CD14-positive monocyte (primary cell): ENCODE measurements around the gene LOXL3. TPM values are rescaled to one million over a fixed set of nuclear protein-coding genes. Genes with fewer than 3 reads are reported as not detected.
A peak's percentile ranks its signal among the peaks of the same experiment; 100 is the strongest.

ENCODE experiments used
- DNase-seq, 3 donors: peaks; one replicate each; pipeline ENCODE4 v3.0.0-alpha.2; 2011 to 2022
- H2AFZ ChIP-seq: 2 replicates; pipeline ENCODE4 v1.6.0; 2012; ENCODE audit warnings: mild to moderate bottlenecking, low read depth, low read length, inconsistent platforms; ENCODE audit not compliant: insufficient read depth, poor library complexity, severe bottlenecking
- H3K27ac ChIP-seq, 2 donors: 1 replicate in 1 of 2; 2 replicates in 1 of 2; pipeline ENCODE4 v1.5.1; 2012 to 2013; ENCODE audit warnings: low read length in 2 of 2, control low read depth in 1 of 2, inconsistent platforms in 1 of 2, low read depth in 1 of 2, mild to moderate bottlenecking in 1 of 2
- H3K27me3 ChIP-seq, 2 donors: one replicate each; pipeline versions ENCODE4 v1.6.0 to v1.6.1; 2011 to 2013; ENCODE audit warnings: low read length in 2 of 2; ENCODE audit not compliant: control insufficient read depth in 2 of 2, insufficient read depth in 2 of 2
- H3K36me3 ChIP-seq, 2 donors: replicated peaks in 1 of 2; 1 replicate in 1 of 2; 2 replicates in 1 of 2; pipeline versions ENCODE4 v1.5.1 to v1.6.1; 2012 to 2013; ENCODE audit warnings: low read length in 2 of 2, control low read depth in 1 of 2, inconsistent platforms in 1 of 2, mild to moderate bottlenecking in 1 of 2; ENCODE audit not compliant: insufficient read depth in 2 of 2, control insufficient read depth in 1 of 2
- H3K4me1 ChIP-seq, 2 donors: 1 replicate in 1 of 2; 2 replicates in 1 of 2; pipeline versions ENCODE4 v1.5.1 to v1.6.1; 2012 to 2013; ENCODE audit warnings: low read length in 2 of 2, control low read depth in 1 of 2, inconsistent platforms in 1 of 2, mild to moderate bottlenecking in 1 of 2, moderate library complexity in 1 of 2; ENCODE audit not compliant: insufficient read depth in 2 of 2, control insufficient read depth in 1 of 2
- H3K4me2 ChIP-seq: replicated peaks from 2 replicates; pipeline ENCODE3; 2012; ENCODE audit warnings: low read length, moderate library complexity, mild to moderate bottlenecking; ENCODE audit not compliant: poor library complexity, severe bottlenecking; ENCODE audit errors: extremely low read depth
- H3K4me3 ChIP-seq, 3 experiments: fragments of 200-600 bp in 1 of 3; sonication (generic) in 1 of 3; replicated peaks in 1 of 3; 1 replicate in 2 of 3; 2 replicates in 1 of 3; pipeline ENCODE4 v1.5.1; 2011 to 2013; ENCODE audit warnings: low read length in 3 of 3, mild to moderate bottlenecking in 3 of 3, control low read depth in 2 of 3, low read depth in 2 of 3, inconsistent platforms in 1 of 3, moderate library complexity in 1 of 3
- H3K79me2 ChIP-seq: 2 replicates; pipeline ENCODE4 v1.6.0; 2012; ENCODE audit warnings: mild to moderate bottlenecking, control low read depth, inconsistent platforms, low read length, moderate library complexity; ENCODE audit not compliant: insufficient read depth
- H3K9ac ChIP-seq: 2 replicates; pipeline ENCODE4 v1.6.0; 2017; ENCODE audit warnings: low read length, mild to moderate bottlenecking; ENCODE audit not compliant: insufficient read depth, poor library complexity, severe bottlenecking
- H3K9me3 ChIP-seq, 2 donors: replicated peaks in 1 of 2; 1 replicate in 1 of 2; 2 replicates in 1 of 2; pipeline versions ENCODE4 v1.5.1 to v1.6.1; 2012 to 2013; ENCODE audit warnings: low read length in 2 of 2, control low read depth in 1 of 2; ENCODE audit not compliant: control insufficient read depth in 1 of 2, insufficient read depth in 1 of 2
- H4K20me1 ChIP-seq: 2 replicates; pipeline ENCODE4 v1.6.0; 2012; ENCODE audit warnings: mild to moderate bottlenecking, low read length, control low read depth, moderate library complexity; ENCODE audit not compliant: insufficient read depth
- H3K27ac Mint-ChIP-seq, 7 donors: one replicate each; pipeline ENCODE4 v1.8.0; 2020; ENCODE audit warnings: mild to moderate bottlenecking in 7 of 7, mixed read lengths in 7 of 7, moderate library complexity in 6 of 7, inconsistent platforms in 2 of 7
- H3K27me3 Mint-ChIP-seq, 3 donors: one replicate each; pipeline ENCODE4 v1.8.0; 2021 to 2022; ENCODE audit warnings: low read depth in 3 of 3, mild to moderate bottlenecking in 3 of 3, mixed read lengths in 3 of 3, moderate library complexity in 3 of 3, inconsistent platforms in 1 of 3
- H3K36me3 Mint-ChIP-seq, 2 donors: one replicate each; pipeline ENCODE4 v1.8.0; 2020; ENCODE audit warnings: mixed read lengths in 2 of 2, inconsistent platforms in 1 of 2, mild to moderate bottlenecking in 1 of 2
- H3K4me1 Mint-ChIP-seq: one replicate; pipeline ENCODE4 v1.8.0; 2020; ENCODE audit warnings: mild to moderate bottlenecking, mixed read lengths
- H3K4me3 Mint-ChIP-seq, 2 donors: one replicate each; pipeline ENCODE4 v1.8.0; 2020; ENCODE audit warnings: mild to moderate bottlenecking in 2 of 2, mixed read lengths in 2 of 2, moderate library complexity in 1 of 2
- H3K9me3 Mint-ChIP-seq, 7 donors: one replicate each; pipeline ENCODE4 v1.8.0; 2020 to 2022; ENCODE audit warnings: mixed read lengths in 7 of 7, mild to moderate bottlenecking in 6 of 7, moderate library complexity in 6 of 7, inconsistent platforms in 2 of 7
- CTCF ChIP-seq: fragments of 200-600 bp; IDR thresholded peaks from one replicate; pipeline ENCODE4 v1.8.0; 2022; ENCODE audit warnings: antibody characterized with exemption, mild to moderate bottlenecking
- WGBS: methylation state at CpG from one replicate; pipeline ENCODE4 v1.1.5; 2013; ENCODE audit warnings: missing lambda C conversion rate; ENCODE audit not compliant: insufficient coverage; 5-methylcytosine and 5-hydroxymethylcytosine counted together
- intact Hi-C, 2 donors: fragments of 100-400 bp; cut with micrococcal nuclease; formaldehyde crosslinking; loops; one replicate each; pipeline versions ENCODE4 v1.15.0 to v1.15.1; 2023
- polyA plus RNA-seq, 3 donors: library from polyadenylated mRNA; depleted of rRNA in 1 of 3; unstranded in 2 of 3; stranded (reverse) in 1 of 3; fragments of 300-500 nt in 2 of 3; fragments of >200 nt in 1 of 3; fragmentation: Illumina TruSeq in 2 of 3; gene quantifications; 1 replicate in 2 of 3; 2 replicates in 1 of 3; pipeline ENCODE4 v1.2.3, GENCODE V29; 2012 to 2021

Gene LOXL3
- polyA plus RNA-seq, 3 donors: 18.2 to 35.0 (median 18.5) TPM

- no peak for DNase-seq
- H3K4me1 Mint-ChIP-seq: peaks cover 34% of the 10 kb centered on the region
- H3K36me3 ChIP-seq: peaks cover 21 to 34% of the 10 kb centered on the region in 2 donors
- no peak overlapping the region for H3K4me3 ChIP-seq
- no peaks in the 10 kb centered on the region for H3K9me3 ChIP-seq
- H3K27me3 Mint-ChIP-seq: peaks cover 0 to 4% (median 0%) of the 10 kb centered on the region in 3 donors
- H2AFZ ChIP-seq: no peak overlapping the region
- H3K4me3 Mint-ChIP-seq: no peak overlapping the region
- H3K27me3 ChIP-seq: no peaks in the 10 kb centered on the region
- no peak for TF ChIP-seq CTCF
- H3K27ac ChIP-seq: no peak overlapping the region
- no peak overlapping the region for H3K9ac ChIP-seq
- H3K9me3 Mint-ChIP-seq: peaks cover 0 to 2% (median 0%) of the 10 kb centered on the region in 7 donors
- H3K4me1 ChIP-seq: peaks cover 25 to 38% of the 10 kb centered on the region in 2 donors
- 63% methylated on average over 4 of the region's 7 CpGs for WGBS
- H4K20me1 ChIP-seq: peaks cover 23% of the 10 kb centered on the region
- intact Hi-C loops: loop anchor here in 1 of 2 donors (10.0 kb wide), 1 partner anchor 53 kb away; no protein-coding TSS in a partner anchor
- peaks cover 36 to 39% of the 10 kb centered on the region in 2 donors for H3K36me3 Mint-ChIP-seq
- peak overlapping the region in 1 of 7 donors; percentile 46 for H3K27ac Mint-ChIP-seq
- H3K4me2 ChIP-seq: no peak overlapping the region
- H3K79me2 ChIP-seq: peaks cover 29% of the 10 kb centered on the region
These were observed 22.1 kb downstream of the LOXL3 start for GRCh38 chr2:74531666-74532065.

- Histone ChIP-seq H3K4me1 (peaks cover 28 to 46% of the 10 kb centered on the region in 2 donors), H2AFZ (peak overlapping the region; percentile 93), H3K4me2 (peak overlapping the region; percentile 96), H4K20me1 (peaks cover 26% of the 10 kb centered on the region), H3K27ac (peak overlapping the region; percentile 15 to 95), H3K27me3 (no peaks in the 10 kb centered on the region), H3K4me3 (peak overlapping the region; percentile 65 to 96 (median 87)), H3K9me3 (no peaks in the 10 kb centered on the region), H3K36me3 (peaks cover 23 to 40% of the 10 kb centered on the region in 2 donors), H3K9ac (peak overlapping the region; percentile 96), H3K79me2 (peaks cover 29% of the 10 kb centered on the region)
- peak overlapping the region; percentile 60 to 95 (median 75) for H3K27ac Mint-ChIP-seq
- peaks cover 0 to 8% (median 0%) of the 10 kb centered on the region in 7 donors for H3K9me3 Mint-ChIP-seq
- peak; percentile 31 to 75 (median 50) for DNase-seq
- TF ChIP-seq CTCF: no peak
- intact Hi-C loops: loop anchor here in 1 of 2 donors (10.0 kb wide), 1 partner anchor 54 kb away; no protein-coding TSS in a partner anchor
- H3K4me1 Mint-ChIP-seq: peaks cover 42% of the 10 kb centered on the region
- under 1% methylated on average over 41 of the region's 54 CpGs for WGBS
- peaks cover 42 to 47% of the 10 kb centered on the region in 2 donors for H3K36me3 Mint-ChIP-seq
- peaks cover 0 to 3% (median 0%) of the 10 kb centered on the region in 3 donors for H3K27me3 Mint-ChIP-seq
- peak overlapping the region; percentile 94 to 98 for H3K4me3 Mint-ChIP-seq
These were observed 23.2 kb downstream of the LOXL3 start for GRCh38 chr2:74530239-74531187.
